Activated naive CD8-positive, alpha-beta T cell treated with anti-CD3 and anti-CD28 coated beads for 36 hours (primary cell): ENCODE data around the gene FXYD4. TPM values are rescaled to one million over a fixed set of nuclear protein-coding genes. Genes with fewer than 3 reads are reported as not detected.
"Not testable (repeated sequence)": the region's sequence is repeated elsewhere in the genome, so short reads cannot be mapped to it uniquely, and the experiment has no call there.

ENCODE experiments used
- DNase-seq: peaks from one replicate; pipeline ENCODE4 v3.0.0; 2021
- H3K27ac Mint-ChIP-seq: one replicate; pipeline ENCODE4 v1.8.0; 2022; ENCODE audit warnings: mild to moderate bottlenecking, moderate library complexity, mixed read lengths
- H3K27me3 Mint-ChIP-seq: one replicate; pipeline ENCODE4 v1.8.0; 2022; ENCODE audit warnings: mild to moderate bottlenecking, mixed read lengths
- H3K36me3 Mint-ChIP-seq: one replicate; pipeline ENCODE4 v1.8.0; 2021; ENCODE audit warnings: mild to moderate bottlenecking, mixed read lengths
- H3K4me1 Mint-ChIP-seq: one replicate; pipeline ENCODE4 v1.8.0; 2021; ENCODE audit warnings: mixed read lengths
- H3K4me3 Mint-ChIP-seq: one replicate; pipeline ENCODE4 v1.8.0; 2022; ENCODE audit warnings: mild to moderate bottlenecking, moderate library complexity, mixed read lengths
- H3K9me3 Mint-ChIP-seq: one replicate; pipeline ENCODE4 v1.8.0; 2022; ENCODE audit warnings: mixed read lengths
- total RNA-seq, 2 experiments: library from RNA; stranded (reverse); gene quantifications; one replicate each; pipeline ENCODE4 v1.2.3, GENCODE V29; 2021

The FXYD4 gene, protein sequence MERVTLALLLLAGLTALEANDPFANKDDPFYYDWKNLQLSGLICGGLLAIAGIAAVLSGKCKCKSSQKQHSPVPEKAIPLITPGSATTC
- total RNA-seq: not detected

GRCh38 chr10:43371418-43371817 lies at the start of gene FXYD4:
Gene FXYD4 (plus strand): TSS chr10:43371636. CDS start chr10:43373747, 2,111 bp downstream.
- no peak for DNase-seq
- Mint-ChIP-seq H3K27ac (no peak within 1 kb of the TSS), H3K36me3 (no peaks in the 10 kb centered on the region), H3K4me3 (no peak within 1 kb of the TSS), H3K4me1 (peaks cover 7% of the 10 kb centered on the region), H3K27me3 (no peaks in the 10 kb centered on the region), H3K9me3 (no peaks in the 10 kb centered on the region)

DNA sequence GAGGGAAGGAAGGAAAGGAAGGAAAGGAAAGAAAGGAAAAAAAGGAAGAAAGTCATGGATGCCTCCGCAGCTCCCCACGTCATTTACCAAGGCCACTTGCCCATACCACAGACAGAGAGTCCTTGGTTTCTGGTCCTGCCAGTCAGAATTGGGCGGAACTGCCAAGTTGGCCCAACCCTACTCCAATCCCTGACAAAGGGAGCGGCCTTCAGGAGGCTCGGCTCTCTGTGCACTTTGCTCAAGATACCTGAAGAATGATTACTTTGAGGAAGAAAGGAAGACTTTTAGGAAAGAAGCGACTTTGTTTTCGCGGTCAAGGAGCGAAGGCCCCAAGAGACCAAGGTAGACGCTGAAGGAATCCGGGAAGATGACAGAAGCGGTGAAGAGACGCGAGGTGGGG lies 49.1 kb upstream of the FXYD4 start:
- H3K9me3 Mint-ChIP-seq: no peaks in the 10 kb centered on the region

DNA sequence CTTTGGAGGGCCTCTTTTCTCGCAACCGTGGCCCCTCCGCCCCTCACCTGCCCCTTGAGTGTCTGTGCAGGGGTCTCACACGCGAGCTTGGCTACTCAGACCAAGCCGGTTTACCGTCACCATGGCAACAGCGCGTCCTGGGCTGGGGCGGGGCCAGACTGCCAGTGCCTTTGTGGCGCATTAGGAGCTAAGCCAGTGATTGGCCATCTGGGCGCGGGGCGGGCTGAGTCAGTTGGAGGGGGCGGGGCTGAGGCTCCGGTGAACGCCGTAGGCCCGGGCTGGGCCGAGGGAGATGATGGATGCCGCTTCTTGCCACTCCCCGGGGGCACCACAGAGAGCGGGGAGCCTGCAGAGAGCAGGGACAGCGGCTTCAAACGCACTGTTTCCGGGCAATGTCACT lies 48.7 kb upstream of the FXYD4 start:
- Mint-ChIP-seq H3K27me3 (peaks cover 14% of the 10 kb centered on the region), H3K4me1 (peaks cover 5% of the 10 kb centered on the region), H3K4me3 (peak overlapping the region; percentile 41), H3K9me3 (no peaks in the 10 kb centered on the region), H3K27ac (no peak overlapping the region), H3K36me3 (no peaks in the 10 kb centered on the region)
- DNase-seq: peak; percentile 85

More for the DNA sequence above, 49.1 kb upstream of the FXYD4 start:
- peak overlapping the region; percentile 41 for H3K4me3 Mint-ChIP-seq
- H3K27me3 Mint-ChIP-seq: peaks cover 14% of the 10 kb centered on the region
- DNase-seq: no peak
- H3K4me1 Mint-ChIP-seq: peaks cover 5% of the 10 kb centered on the region
- H3K27ac Mint-ChIP-seq: no peak overlapping the region
- H3K36me3 Mint-ChIP-seq: no peaks in the 10 kb centered on the region

GRCh38 chr10:43323245-43323644 lies 48.2 kb upstream of the FXYD4 start:
- Mint-ChIP-seq H3K4me3 (peak overlapping the region; percentile 41), H3K27me3 (peaks cover 14% of the 10 kb centered on the region), H3K27ac (no peak overlapping the region)

DNA sequence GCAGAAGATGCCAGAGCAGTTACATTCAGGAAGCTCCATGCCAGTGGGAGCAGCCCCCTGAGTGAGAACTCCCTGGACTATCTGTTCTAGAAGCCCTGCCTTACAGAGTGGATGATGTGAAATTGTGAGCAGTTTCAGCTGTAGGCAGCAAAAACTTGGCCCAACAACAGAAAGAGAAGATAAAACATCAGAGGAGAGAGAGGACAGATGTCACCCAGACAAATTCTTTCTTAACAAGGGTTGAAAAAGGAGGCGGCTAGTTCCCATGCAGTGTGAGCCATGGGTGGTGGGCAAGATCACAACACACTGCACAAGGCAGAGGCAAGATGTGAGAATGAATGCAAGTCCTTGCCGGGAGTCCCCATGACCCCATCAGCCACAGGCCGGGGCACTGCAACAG lies 46.6 kb upstream of the FXYD4 start:
- Mint-ChIP-seq H3K4me1 (peaks cover 5% of the 10 kb centered on the region), H3K36me3 (no peaks in the 10 kb centered on the region), H3K27me3 (peaks cover 11% of the 10 kb centered on the region), H3K9me3 (no peaks in the 10 kb centered on the region), H3K4me3 (no peak overlapping the region), H3K27ac (no peak overlapping the region)
- DNase-seq: no peak

More at GRCh38 chr10:43323245-43323644, 48.2 kb upstream of the FXYD4 start:
- Mint-ChIP-seq H3K9me3 (no peaks in the 10 kb centered on the region), H3K4me1 (peaks cover 5% of the 10 kb centered on the region), H3K36me3 (no peaks in the 10 kb centered on the region)
- no peak for DNase-seq

GRCh38 chr10:43327171-43327570 lies 44.3 kb upstream of the FXYD4 start:
- H3K27me3 Mint-ChIP-seq: peaks cover 7% of the 10 kb centered on the region
- no peaks in the 10 kb centered on the region for H3K9me3 Mint-ChIP-seq
- H3K4me1 Mint-ChIP-seq: peaks cover 12% of the 10 kb centered on the region
- no peak overlapping the region for H3K4me3 Mint-ChIP-seq
- DNase-seq: no peak
- no peaks in the 10 kb centered on the region for H3K36me3 Mint-ChIP-seq
- no peak overlapping the region for H3K27ac Mint-ChIP-seq

- no peak overlapping the region for H3K27ac Mint-ChIP-seq
- DNase-seq: no peak
- H3K4me3 Mint-ChIP-seq: no peak overlapping the region
- H3K27me3 Mint-ChIP-seq: no peaks in the 10 kb centered on the region
- H3K36me3 Mint-ChIP-seq: no peaks in the 10 kb centered on the region
- peaks cover 14% of the 10 kb centered on the region for H3K4me1 Mint-ChIP-seq
- H3K9me3 Mint-ChIP-seq: no peaks in the 10 kb centered on the region
These were observed 43.5 kb upstream of the FXYD4 start for GRCh38 chr10:43327986-43328385.

DNA sequence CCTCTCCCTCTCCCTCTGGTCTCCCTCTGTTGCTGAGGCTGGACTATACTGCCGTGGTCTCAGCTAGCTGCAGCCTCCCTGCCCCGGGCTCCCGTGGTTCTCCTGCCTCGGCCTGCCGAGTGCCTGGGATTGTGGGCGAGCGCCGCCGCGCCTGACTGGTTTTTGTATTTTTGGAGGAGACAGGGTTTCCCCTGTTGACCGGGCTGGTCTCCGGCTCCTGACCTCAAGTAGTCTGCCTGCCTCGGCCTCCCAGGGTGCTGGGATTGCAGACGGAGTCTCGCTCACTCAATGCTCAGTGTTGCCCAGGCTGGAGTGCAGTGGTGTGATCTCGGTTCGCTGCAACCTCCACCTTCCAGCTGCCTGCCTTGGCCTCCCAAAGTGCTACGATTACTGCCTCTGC lies 42.6 kb upstream of the FXYD4 start:
- H3K27ac Mint-ChIP-seq, H3K36me3 Mint-ChIP-seq, DNase-seq, H3K4me3 Mint-ChIP-seq, H3K9me3 Mint-ChIP-seq, H3K27me3 Mint-ChIP-seq: not testable (repeated sequence)
- peaks cover 17% of the 10 kb centered on the region for H3K4me1 Mint-ChIP-seq

GRCh38 chr10:43329246-43329885 lies 42.1 kb upstream of the FXYD4 start:
- H3K27ac Mint-ChIP-seq, H3K4me3 Mint-ChIP-seq, H3K9me3 Mint-ChIP-seq, DNase-seq, H3K36me3 Mint-ChIP-seq, H3K27me3 Mint-ChIP-seq: not testable (repeated sequence)
- peaks cover 18% of the 10 kb centered on the region for H3K4me1 Mint-ChIP-seq

DNA sequence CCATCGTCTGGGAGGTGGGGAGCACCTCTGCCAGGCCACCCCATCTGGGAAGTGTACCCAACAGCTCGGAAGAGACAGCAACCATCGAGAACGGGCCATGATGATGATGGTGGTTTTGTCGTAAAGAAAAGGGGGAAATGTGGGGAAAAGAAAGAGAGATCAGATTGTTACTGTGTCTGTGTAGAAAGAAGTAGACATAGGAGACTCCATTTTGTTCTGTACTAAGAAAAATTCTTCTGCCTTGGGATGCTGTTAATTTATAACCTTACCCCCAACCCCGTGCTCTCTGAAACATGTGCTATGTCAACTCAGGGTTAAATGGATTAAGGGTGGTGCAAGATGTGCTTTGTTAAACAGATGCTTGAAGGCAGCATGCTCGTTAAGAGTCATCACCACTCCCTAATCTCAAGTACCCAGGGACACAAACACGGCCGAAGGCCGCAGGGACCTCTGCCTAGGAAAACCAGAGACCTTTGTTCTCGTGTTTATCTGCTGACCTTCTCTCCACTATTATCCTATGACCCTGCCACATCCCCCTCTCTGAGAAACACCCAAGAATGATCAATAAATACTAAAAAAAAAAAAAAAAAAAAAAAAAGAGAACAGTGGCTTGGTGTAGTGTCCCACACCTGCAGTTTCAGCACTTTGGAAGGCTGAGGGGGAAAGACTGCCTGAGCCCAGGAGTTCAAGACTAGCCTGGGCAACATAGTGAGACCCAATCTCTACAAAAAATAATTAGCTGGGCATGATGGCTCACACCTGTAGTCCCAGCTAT lies 41.2 kb upstream of the FXYD4 start:
- not testable (repeated sequence) for DNase-seq, H3K27me3 Mint-ChIP-seq, H3K36me3 Mint-ChIP-seq, H3K9me3 Mint-ChIP-seq, H3K27ac Mint-ChIP-seq, H3K4me3 Mint-ChIP-seq
- H3K4me1 Mint-ChIP-seq: peaks cover 18% of the 10 kb centered on the region

DNA sequence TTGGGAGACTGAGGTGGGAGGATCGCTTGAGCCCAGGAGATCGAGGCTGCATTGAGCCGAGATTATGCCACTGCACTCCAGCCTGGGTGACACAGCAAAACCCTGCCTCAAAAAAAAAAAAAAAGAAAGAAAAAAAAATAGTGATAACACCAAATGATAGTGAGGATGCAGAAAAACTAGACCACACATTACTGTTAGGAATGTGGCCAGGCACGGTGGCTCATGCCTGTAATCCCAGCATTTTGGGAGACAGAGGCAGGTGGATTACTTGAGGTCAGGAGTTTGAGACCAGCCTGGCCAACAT lies 40.7 kb upstream of the FXYD4 start:
- not testable (repeated sequence) for H3K9me3 Mint-ChIP-seq, H3K27me3 Mint-ChIP-seq, DNase-seq, H3K4me3 Mint-ChIP-seq, H3K36me3 Mint-ChIP-seq, H3K27ac Mint-ChIP-seq
- peaks cover 18% of the 10 kb centered on the region for H3K4me1 Mint-ChIP-seq

GRCh38 chr10:43333653-43334052 lies 37.8 kb upstream of the FXYD4 start:
- H3K4me1 Mint-ChIP-seq: peaks cover 18% of the 10 kb centered on the region
- no peaks in the 10 kb centered on the region for H3K9me3 Mint-ChIP-seq
- H3K36me3 Mint-ChIP-seq: no peaks in the 10 kb centered on the region
- no peak overlapping the region for H3K27ac Mint-ChIP-seq
- DNase-seq: no peak
- H3K4me3 Mint-ChIP-seq: no peak overlapping the region
- no peaks in the 10 kb centered on the region for H3K27me3 Mint-ChIP-seq

DNA sequence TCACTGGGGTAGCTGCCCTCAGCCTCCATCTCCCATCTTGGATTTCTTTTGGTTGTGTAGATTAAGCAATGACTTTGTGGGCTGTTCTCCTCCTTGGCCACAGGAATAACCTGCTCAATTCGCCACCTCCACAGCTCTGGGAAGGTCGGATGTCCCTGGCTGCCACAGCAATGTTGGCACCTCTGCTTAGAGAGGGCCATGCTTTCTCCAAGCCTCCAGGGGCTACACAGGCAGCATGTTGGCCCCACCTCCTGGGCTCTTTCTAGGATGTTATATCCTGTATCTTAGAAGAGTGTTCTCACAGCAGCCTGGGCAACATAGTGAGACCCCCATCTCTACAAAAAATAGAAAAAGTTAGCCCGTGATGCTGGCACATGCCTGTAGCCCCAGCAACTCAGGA lies 35.4 kb upstream of the FXYD4 start:
- Mint-ChIP-seq H3K36me3 (no peaks in the 10 kb centered on the region), H3K9me3 (no peaks in the 10 kb centered on the region), H3K27me3 (peaks cover 5% of the 10 kb centered on the region), H3K4me3 (no peak overlapping the region), H3K4me1 (peaks cover 18% of the 10 kb centered on the region), H3K27ac (no peak overlapping the region)
- no peak for DNase-seq

DNA sequence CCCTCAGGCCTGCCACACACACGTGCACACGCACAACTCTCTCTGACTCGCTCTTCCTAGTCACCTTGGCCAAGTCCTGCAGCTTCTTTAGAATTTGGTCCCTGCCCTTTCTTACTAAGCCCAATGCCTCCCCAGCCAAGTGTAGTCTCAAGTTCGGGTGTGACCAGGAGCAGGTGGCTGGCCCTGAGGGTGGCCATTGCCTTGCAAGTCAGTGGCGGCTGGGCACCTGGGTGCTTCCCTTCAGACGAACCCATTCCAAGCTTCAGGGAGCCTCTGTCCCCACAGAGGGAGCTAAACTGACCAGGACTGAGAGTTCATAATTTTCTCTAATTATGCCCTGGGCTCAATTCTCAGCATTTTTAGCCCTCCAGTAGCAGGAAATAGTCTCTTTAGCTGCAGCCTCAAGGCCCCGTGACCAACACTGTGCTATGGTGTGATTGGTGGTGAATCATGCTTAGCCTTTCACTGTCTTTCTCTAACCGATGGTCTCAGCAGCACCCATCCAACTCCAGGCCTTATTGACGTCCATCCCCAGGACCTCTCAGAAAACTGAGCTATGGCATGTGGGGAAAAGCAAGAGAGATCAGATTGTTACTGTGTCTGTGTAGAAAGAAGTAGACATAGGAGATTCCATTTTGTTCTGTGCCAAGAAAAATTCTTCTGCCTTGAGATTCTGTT lies 34.7 kb upstream of the FXYD4 start:
- H3K4me1 Mint-ChIP-seq: peaks cover 14% of the 10 kb centered on the region
- H3K9me3 Mint-ChIP-seq: no peaks in the 10 kb centered on the region
- no peak for DNase-seq
- no peak overlapping the region for H3K4me3 Mint-ChIP-seq
- H3K27ac Mint-ChIP-seq: no peak overlapping the region
- no peaks in the 10 kb centered on the region for H3K36me3 Mint-ChIP-seq
- H3K27me3 Mint-ChIP-seq: peaks cover 5% of the 10 kb centered on the region

DNA sequence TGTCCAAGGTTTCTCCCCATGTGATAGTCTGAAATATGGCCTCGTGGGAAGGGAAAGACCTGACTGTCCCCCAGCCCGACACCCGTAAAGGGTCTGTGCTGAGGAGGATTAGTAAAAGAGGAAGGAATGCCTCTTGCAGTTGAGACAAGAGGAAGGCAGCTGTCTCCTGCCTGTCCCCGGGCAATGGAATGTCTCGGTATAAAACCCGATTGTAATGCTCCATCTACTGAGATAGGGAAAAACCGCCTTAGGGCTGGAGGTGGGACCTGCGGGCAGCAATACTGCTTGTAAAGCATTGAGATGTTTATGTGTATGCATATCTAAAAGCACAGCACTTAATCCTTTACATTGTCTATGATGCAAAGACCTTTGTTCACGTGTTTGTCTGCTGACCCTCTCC lies 33.9 kb upstream of the FXYD4 start:
- not testable (repeated sequence) for H3K27me3 Mint-ChIP-seq, H3K27ac Mint-ChIP-seq, H3K4me1 Mint-ChIP-seq, DNase-seq, H3K4me3 Mint-ChIP-seq, H3K9me3 Mint-ChIP-seq, H3K36me3 Mint-ChIP-seq
